ENCODE data around the gene RFT1.

The RFT1 gene

GRCh38 chr3:53100818-53101466 lies 29.3 kb downstream of the RFT1 start:
- no peak overlapping the region for H3K4me2 ChIP-seq (ENCODE audit: low read depth, low read length, poor library complexity, severe bottlenecking)
- no peaks in the 10 kb centered on the region for H4K20me1 ChIP-seq (ENCODE audit: low read depth, low read length)
- TF ChIP-seq EZH2phosphoT487 (conservative IDR thresholded peaks at IDR 0.05; ENCODE audit: low read length) (no peak), CTCF (IDR thresholded peaks at IDR 0.05; ENCODE audit: insufficient read depth, low read length, poor library complexity, severe bottlenecking) (no peak)
- no peaks in the 10 kb centered on the region for H3K79me2 ChIP-seq (ENCODE audit: insufficient read depth, low read length)
- no peak overlapping the region for H3K27ac ChIP-seq (ENCODE audit: low read depth, low read length)
- no peaks in the 10 kb centered on the region for H3K9me2 ChIP-seq (replicated peaks; ENCODE audit: insufficient read depth, low read length)
- no peaks in the 10 kb centered on the region for H3K27me3 ChIP-seq (ENCODE audit: low read length)
- peaks cover 5% of the 10 kb centered on the region; the same call in 1 of the 2 replicates for H3K36me3 ChIP-seq (ENCODE audit: low read length)
- no peak overlapping the region for H3K4me3 ChIP-seq (ENCODE audit: insufficient read depth, low read length, poor library complexity, severe bottlenecking)
- no peak overlapping the region for H3K9ac ChIP-seq (ENCODE audit: low read length)
- no peak overlapping the region for H2AFZ ChIP-seq (ENCODE audit: low read depth, low read length, severe bottlenecking)
- H3K9me3 ChIP-seq (ENCODE audit: insufficient read depth, low read length): no peaks in the 10 kb centered on the region
- H3F3A ChIP-seq (ENCODE audit: insufficient read depth): no peaks in the 10 kb centered on the region

DNA sequence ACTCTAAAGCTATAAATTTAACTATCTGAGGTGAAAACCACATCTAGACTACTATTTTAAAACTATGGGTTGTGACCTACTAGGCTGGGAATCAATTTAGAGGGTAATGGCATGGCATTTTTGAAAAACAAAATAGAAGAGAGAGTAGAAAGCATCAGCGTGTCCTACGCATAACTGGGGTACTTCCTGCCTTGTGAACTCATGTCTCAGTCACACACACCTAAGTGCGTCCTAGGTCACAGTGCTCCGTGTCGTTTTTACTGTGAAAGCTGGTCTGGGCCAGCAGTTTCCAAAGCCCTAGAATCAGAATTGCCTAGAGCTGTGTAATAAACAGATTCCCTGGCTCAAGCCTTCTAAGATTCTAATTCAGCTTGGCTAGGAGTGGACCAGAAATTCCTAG lies 32.3 kb downstream of the RFT1 start:
- TF ChIP-seq CTCF (IDR thresholded peaks at IDR 0.05; ENCODE audit: insufficient read depth, low read length, poor library complexity, severe bottlenecking) (no peak), EZH2phosphoT487 (conservative IDR thresholded peaks at IDR 0.05; ENCODE audit: low read length) (no peak)
- H3K27me3 ChIP-seq (ENCODE audit: low read length): no peaks in the 10 kb centered on the region
- H3K27ac ChIP-seq (ENCODE audit: low read depth, low read length): no peak overlapping the region
- no peaks in the 10 kb centered on the region for H3F3A ChIP-seq (ENCODE audit: insufficient read depth)
- H3K9ac ChIP-seq (ENCODE audit: low read length): no peak overlapping the region
- H3K9me2 ChIP-seq (replicated peaks; ENCODE audit: insufficient read depth, low read length): no peaks in the 10 kb centered on the region
- H2AFZ ChIP-seq (ENCODE audit: low read depth, low read length, severe bottlenecking): no peak overlapping the region
- H3K79me2 ChIP-seq (ENCODE audit: insufficient read depth, low read length): no peaks in the 10 kb centered on the region
- no peak overlapping the region for H3K4me3 ChIP-seq (ENCODE audit: insufficient read depth, low read length, poor library complexity, severe bottlenecking)
- H4K20me1 ChIP-seq (ENCODE audit: low read depth, low read length): no peaks in the 10 kb centered on the region
- no peaks in the 10 kb centered on the region for H3K9me3 ChIP-seq (ENCODE audit: insufficient read depth, low read length)
- H3K4me2 ChIP-seq (ENCODE audit: low read depth, low read length, poor library complexity, severe bottlenecking): no peak overlapping the region
- 0 out of 2 replicates have a peak, but pooled peaks cover under 1% of the 10 kb centered on the region for H3K36me3 ChIP-seq (ENCODE audit: low read length)

GRCh38 chr3:53092942-53093341 lies 37.3 kb downstream of the RFT1 start:
- Histone ChIP-seq H2AFZ (ENCODE audit: low read depth, low read length, severe bottlenecking) (no peak overlapping the region), H3K79me2 (ENCODE audit: insufficient read depth, low read length) (no peaks in the 10 kb centered on the region), H3K36me3 (ENCODE audit: low read length) (0 out of 2 replicates have a peak, but pooled peaks cover 3% of the 10 kb centered on the region), H3K27ac (ENCODE audit: low read depth, low read length) (no peak overlapping the region), H3K4me2 (ENCODE audit: low read depth, low read length, poor library complexity, severe bottlenecking) (no peak overlapping the region), H3K4me3 (ENCODE audit: insufficient read depth, low read length, poor library complexity, severe bottlenecking) (no peak overlapping the region), H3K9me2 (replicated peaks; ENCODE audit: insufficient read depth, low read length) (no peaks in the 10 kb centered on the region), H3K9ac (ENCODE audit: low read length) (no peak overlapping the region), H3K9me3 (ENCODE audit: insufficient read depth, low read length) (no peaks in the 10 kb centered on the region), H3F3A (ENCODE audit: insufficient read depth) (no peaks in the 10 kb centered on the region), H3K27me3 (ENCODE audit: low read length) (no peaks in the 10 kb centered on the region), H4K20me1 (ENCODE audit: low read depth, low read length) (no peaks in the 10 kb centered on the region)
- no peak for TF ChIP-seq CTCF (IDR thresholded peaks at IDR 0.05; ENCODE audit: insufficient read depth, low read length, poor library complexity, severe bottlenecking)
- no peak for TF ChIP-seq EZH2phosphoT487 (conservative IDR thresholded peaks at IDR 0.05; ENCODE audit: low read length)
